GM19372 (cell line): ENCODE measurements around the gene LIME1.

ENCODE experiments used
- ATAC-seq: cut with Tn5 transposase; IDR thresholded peaks from one replicate; pipeline ENCODE4 v1.9.1; 2021; ENCODE audit warnings: mild to moderate bottlenecking, low read depth, moderate library complexity; ENCODE audit not compliant: unreplicated experiment

Gene LIME1

GRCh38 chr20:63735859-63736718 is at the start of gene LIME1:
Gene LIME1 (plus strand): TSS chr20:63736664. CDS start chr20:63737550, 886 bp downstream.
- ATAC-seq: no peak

GRCh38 chr20:63687419-63688178 is 48.9 kb upstream of the LIME1 start:
- no peak for ATAC-seq

- no peak for ATAC-seq
Measured at GRCh38 chr20:63688228-63689045, 48.0 kb upstream of the LIME1 start.

GRCh38 chr20:63689046-63690002 is 47.1 kb upstream of the LIME1 start:
- no peak for ATAC-seq

GRCh38 chr20:63690003-63690897 is 46.2 kb upstream of the LIME1 start:
- ATAC-seq: no peak

- no peak for ATAC-seq
Measured at GRCh38 chr20:63690898-63691710, 45.4 kb upstream of the LIME1 start.

- no peak for ATAC-seq
Measured at GRCh38 chr20:63691711-63692435, 44.6 kb upstream of the LIME1 start.

- no peak for ATAC-seq
Measured at GRCh38 chr20:63692436-63693082, 43.9 kb upstream of the LIME1 start.

GRCh38 chr20:63693083-63693732 is 43.3 kb upstream of the LIME1 start:
- ATAC-seq: no peak

- ATAC-seq: no peak
Measured at GRCh38 chr20:63693733-63694583, 42.5 kb upstream of the LIME1 start.

GRCh38 chr20:63694584-63695423 is 41.7 kb upstream of the LIME1 start:
- no peak for ATAC-seq

- ATAC-seq: no peak
Measured at GRCh38 chr20:63695424-63696305, 40.8 kb upstream of the LIME1 start.

GRCh38 chr20:63696306-63696627 is 40.2 kb upstream of the LIME1 start:
- no peak for ATAC-seq
